HG02973 (cell line): ENCODE measurements around the gene ARHGAP21.
"Not testable (repeated sequence)": the region's sequence is repeated elsewhere in the genome, so short reads cannot be mapped to it uniquely, and the experiment has no call there.

Experiments used
- ATAC-seq: cut with Tn5 transposase; IDR thresholded peaks from one replicate; pipeline ENCODE4 v1.9.1; 2021; ENCODE audit warnings: moderate library complexity; ENCODE audit not compliant: unreplicated experiment

ARHGAP21 gene

DNA sequence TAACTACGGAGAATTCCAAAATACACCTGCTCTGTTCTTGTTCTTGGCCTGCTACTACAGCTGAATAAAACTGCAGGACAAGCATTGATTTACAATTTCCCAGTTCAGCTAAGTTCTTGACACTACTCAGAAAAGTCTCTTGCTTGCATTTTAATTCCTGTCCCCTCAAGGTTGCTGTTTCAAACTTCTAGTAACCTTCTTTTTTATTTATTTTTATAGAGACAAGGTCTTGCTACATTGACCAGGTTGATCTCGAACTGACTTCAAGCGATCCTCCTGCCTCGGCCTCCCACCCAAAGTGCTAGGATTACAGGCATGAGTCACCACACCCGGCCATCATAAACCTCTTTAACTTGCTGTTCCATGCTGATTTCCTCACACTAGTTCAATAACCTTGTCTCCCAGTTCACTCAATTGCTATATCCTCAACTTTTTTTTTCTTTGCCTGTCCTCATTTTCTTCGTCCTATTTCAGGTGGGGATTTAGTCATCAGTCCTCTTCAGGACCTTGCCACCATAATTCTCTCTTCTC lies 79.9 kb downstream of the ARHGAP21 start:
- ATAC-seq: no peak

DNA sequence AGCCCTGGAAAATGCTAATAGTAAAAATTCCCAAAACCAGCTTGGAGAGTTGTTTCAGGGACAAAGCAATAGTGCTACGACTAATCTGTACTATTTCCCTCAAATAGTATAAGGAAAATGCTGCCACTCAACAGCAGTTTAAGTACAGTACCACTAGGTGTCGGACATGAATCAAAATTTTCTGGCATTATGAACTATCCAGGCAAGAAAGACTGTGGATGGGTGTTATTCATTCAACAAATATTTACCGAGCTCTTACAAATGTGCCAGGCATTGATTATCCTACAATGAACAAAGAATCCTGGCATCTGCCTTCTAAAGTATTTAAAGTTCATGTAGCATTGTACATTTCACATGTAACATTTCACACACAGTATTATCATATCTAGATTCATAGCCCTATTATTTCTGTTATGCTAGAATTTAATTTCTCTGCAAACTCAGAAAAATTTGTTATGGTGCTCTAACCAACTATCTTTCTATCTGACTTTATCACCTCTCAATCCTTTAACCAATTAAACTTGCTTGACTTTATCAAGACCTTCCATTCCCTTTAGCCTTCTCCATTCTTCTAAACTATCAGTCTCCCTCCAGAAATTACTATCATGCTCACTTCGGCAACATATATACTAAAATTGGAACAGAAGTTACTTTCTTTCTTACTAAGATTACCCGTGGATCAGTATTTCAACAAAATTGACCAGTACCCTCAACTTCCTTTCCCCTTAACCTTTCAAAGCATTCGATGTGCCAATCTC lies 80.6 kb downstream of the ARHGAP21 start:
- peak; percentile 81 for ATAC-seq

DNA sequence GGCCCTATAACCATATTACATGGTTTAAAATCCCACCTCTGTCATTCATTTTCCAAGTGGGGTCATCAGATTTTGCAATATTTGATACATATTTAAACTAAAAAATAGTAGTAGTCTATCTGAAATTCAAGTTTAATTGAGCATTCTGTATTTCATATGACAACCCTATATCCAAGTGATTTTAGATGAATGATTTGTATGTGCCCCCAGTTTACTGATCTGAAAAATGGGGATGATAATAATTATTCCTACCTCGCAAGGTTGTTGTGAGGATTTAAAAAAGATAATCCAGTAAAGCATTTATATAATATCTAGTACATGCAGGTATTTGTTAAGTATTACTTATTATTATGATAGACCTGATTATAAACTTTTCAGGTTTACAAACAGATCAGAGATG lies 84.6 kb downstream of the ARHGAP21 start:
- ATAC-seq: no peak

DNA sequence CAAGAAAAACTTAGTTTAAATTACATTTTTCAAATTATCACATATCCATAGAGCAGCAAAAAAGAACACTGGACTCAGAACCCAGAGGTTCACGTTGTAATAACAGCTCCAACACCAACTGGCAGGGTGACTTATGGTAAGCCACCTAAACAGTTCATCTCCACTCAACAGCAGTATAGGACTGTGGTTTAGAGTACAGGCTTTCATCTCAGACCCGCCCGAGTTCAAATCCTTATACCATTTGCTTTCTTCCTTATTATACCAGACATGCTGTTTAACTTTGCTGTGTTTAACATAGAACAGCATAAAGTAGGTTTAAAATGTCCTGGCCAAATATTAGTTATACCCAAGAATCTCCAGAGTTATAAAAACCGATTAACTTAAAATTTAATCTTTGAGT lies 97.9 kb downstream of the ARHGAP21 start:
- ATAC-seq: no peak

DNA sequence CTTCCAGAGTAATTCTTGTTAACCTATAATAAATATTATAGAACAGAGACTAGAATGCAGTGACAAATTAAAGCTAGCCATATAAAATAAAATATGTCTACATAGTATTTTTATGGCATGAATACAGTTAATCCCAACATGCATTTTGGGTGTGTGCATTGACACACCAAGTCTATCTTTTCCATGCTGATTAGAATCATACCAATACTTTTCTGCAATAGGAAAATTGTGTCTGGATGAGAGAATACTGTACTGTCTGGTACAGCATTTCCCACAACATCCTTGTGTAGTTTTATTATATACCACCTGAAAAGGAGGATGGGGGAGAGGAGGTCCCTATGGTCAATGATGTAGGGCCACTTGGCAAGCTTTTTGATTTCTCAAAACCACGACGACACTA lies 100.3 kb downstream of the ARHGAP21 start:
- ATAC-seq: no peak

DNA sequence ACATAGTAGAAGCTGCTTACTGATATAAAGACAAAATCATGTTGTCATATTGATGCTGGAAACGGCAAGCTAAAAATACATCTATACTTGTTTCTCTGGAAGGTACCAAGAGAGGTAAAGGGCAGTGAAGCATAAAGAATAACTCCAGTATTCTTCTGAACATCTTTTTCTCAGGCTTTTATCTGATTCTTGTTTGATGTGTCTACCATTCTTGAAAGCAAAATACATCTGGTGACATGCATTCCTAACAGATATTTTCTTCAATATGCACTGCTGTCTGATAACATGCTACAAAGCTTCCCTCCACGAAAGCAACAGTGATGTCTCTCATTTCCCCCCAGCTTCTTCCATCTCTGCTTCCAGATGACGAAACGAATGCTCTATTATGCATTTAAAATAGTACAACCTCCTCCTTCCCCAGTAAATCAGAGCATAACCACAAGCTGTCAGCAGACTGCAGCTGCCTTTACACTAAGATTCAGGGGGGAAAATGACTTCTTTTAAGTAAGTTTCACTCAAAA lies 100.8 kb downstream of the ARHGAP21 start:
- no peak for ATAC-seq

DNA sequence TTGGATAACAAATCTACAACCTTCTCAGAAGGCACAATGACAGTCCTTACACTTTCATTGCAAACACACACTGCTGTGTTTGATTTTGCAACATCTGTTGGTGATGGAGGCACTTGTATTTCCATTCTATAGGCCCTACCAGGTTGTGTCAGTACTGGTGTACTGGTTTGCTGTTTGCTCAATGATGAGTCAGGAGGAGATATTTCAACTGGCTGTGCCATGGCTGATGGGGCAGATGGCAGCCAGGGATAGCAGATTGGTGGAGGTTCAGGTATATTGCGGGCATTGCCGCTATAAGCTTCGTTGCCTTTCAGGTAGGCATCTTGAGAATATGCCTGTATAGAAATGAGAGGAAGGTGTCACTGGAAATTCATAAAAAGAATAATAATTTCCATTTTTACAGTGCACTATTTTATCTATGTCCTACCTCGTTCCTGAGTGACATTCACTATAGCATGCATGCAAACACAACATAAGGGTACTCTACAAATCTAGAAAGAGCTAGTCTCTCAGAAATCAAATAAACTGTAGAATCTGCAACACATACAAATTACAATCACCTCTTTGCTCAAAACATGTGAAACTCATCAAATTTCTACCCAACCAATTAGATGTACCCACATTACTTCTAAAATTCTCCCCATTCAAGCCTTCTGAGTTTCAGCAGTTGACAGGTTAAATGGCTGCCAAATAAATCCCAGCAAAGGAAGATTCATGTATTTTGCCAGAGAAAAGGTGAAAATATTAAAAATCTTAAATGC lies 102.5 kb downstream of the ARHGAP21 start:
- ATAC-seq: not testable (repeated sequence)

DNA sequence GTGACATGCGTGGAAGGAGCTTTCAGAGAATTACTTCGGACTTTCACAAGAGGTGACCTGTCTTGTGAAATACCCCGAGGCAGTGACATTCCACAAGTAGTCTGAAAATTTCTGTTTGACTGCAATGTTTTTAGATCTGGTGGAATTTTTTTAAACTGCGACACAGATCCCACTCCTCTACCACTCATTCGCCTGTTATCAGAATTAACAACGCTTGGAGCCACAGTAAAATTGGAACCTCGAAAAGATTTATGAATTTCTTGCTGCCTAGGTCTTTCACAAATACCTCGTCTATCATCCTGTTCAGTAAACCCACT lies 103.7 kb downstream of the ARHGAP21 start:
- not testable (repeated sequence) for ATAC-seq

DNA sequence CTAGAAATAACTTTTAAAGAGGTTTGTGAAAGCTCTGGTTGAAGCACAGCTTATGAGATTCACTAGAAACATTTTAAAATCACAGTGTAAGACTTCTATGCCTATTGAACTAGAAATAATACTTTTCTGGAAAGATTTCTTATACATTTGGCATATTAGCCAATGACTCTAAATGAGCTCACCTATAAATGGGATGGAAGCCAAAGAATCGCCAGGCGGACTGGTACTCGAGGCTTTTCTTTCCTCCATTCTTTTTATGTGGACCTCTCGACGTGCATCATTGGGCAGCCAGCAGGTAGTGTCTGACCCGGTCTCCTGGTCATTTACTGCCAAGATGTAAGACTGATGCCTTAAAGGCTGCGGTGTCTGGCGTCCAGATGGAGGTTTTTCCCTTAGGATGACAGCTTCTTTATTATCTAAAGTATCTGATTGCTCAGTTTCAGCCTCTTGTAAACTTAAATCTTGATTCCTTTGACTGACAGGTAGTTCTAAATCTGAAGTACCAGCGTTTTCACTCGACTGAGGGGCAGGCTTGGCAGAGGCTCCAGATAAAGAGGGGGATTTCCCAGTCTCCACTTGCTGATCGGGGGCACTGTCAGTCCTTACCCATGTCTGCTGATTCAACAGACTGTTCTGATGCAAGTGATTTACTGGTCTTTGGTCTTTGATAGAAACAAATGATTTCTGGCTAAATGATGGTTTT lies 104.2 kb downstream of the ARHGAP21 start:
- not testable (repeated sequence) for ATAC-seq

DNA sequence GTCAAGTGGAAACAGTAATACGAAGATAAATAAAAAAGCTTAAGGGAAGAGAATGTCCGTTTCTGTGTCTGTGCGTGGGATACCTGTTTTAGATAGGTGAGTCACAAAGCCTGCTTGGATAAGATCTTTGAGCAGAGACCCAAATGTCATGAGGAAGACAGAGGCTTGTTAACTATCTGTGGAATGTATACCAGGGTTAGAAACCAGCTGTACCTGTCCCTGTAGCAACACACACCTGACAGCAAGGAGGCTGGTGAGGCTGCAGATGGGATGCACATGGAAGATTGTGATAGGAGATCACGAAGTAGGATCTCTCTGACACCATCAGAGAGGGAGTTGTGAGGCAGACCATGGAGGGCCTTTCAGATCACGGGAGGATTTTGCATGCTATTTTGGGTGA lies 105.3 kb downstream of the ARHGAP21 start:
- ATAC-seq: no peak

DNA sequence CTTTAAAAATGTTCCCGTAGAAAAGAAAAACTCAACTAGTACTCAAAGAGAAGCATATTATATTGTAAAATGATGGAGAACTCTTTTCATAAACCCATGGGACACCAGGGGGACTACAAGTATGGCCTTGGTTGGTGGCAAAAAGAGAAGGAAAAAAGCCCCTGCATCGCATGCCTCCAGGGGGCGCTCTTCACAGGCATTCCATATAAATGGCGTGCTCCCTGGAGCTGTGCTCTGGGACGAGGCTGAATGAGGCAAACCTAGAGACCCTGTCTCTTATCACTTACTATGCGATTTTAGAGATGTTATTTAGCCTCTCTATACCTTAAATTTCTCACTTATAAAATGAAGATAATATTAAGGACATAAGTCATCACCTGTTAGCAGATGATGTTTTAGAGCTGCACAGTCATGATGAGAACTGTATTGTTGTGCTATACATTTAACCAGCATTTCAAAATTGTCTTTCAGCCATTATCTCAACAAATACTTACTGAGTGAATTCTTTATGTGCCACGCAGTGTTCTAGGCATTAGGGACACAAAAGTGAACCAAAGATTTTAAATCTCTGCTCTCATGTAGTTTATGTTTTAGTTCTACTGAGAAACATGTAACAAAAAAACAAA lies 105.8 kb downstream of the ARHGAP21 start:
- no peak for ATAC-seq

DNA sequence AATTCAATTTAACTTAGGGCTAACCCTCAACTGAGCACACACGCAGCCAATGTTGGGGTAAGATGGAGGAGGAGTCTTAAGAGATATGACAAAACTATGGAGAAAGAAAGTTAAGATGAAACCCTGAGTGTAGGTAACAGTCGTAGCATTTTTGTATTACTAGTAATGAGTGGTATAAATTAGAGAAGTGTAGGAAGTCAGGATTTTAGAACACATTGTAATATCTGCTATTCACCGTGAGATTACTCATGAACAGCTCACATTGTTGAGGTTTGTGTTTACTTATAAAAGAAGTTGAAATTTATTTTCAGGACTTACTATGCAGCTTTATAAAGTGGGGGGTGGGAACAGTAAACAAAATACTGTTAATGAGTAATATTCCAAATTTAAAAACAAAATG lies 107.2 kb downstream of the ARHGAP21 start:
- ATAC-seq: no peak

DNA sequence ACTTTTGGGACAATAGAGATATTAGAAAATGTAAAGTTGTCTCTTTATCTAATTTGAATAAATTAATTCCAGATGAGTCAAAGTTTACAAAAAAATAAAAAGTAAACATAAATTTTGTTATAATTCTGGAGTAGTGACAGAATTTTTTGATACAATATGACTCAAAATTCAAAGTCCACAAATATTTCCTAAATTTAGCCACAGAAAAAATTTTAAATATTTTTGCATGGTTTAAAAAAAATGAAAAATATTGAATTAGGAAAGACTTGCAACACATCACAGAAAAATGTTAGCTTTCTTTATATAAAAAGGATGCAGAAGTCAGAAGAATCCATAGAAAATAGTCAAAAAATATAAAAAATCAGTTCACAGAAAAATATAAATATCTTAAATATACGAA lies 117.7 kb downstream of the ARHGAP21 start:
- no peak for ATAC-seq

DNA sequence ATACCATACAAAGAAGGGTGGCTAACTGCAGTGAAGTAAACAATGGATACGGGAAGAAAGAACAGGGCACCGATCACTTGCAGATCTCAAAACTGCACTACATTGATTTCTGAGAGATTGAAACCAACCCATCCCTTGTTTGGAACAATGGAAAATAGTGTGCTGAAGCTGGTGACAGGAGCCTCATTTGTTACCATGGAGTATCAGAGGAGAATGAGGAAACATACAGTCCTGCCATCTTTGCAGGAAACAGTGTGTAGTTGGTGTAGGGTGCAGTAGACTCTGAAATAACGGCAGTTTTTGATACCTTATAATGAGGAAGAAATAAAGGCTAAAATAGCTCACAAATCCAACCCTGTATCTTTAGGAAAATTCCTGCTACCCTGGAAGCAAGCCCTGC lies 118.5 kb downstream of the ARHGAP21 start:
- no peak for ATAC-seq

DNA sequence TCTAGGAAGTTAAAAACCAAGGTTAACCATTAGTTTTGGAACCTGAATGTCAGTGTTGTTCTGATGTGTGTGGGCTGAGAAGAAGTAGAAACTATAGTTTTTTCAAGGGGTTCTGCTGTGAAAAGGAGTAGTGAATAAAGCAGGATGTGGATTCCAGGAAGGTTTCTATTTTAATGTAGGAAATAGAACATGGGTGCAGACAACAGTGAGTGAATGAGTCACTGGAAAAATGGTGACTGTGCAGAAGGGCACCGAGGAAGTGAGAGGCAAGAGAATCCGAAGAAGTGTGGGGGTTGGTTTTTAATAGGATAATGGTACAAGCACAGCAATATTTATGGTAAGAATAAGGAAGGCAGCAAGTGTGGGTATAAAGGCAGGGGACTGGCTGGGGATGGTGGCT lies 120.4 kb downstream of the ARHGAP21 start:
- ATAC-seq: no peak

DNA sequence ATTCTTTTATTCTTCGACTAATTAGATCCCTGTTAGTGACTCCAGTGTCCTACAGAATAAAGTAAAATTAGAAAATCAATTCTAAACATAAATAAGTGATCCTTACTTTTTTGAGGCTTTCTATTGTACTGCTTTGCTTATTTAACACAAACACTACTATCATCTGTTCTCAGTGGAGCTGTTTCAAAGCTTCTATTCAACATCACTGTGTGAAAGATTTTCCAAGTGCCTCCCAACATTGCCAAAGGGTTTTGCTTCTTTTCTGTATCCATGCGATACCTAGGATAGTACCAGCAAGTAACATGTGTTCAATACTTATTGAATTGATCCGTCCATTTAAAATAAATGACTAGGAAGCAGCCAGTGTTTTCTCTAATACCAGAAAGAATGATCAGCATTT lies 125.7 kb downstream of the ARHGAP21 start:
- no peak for ATAC-seq

DNA sequence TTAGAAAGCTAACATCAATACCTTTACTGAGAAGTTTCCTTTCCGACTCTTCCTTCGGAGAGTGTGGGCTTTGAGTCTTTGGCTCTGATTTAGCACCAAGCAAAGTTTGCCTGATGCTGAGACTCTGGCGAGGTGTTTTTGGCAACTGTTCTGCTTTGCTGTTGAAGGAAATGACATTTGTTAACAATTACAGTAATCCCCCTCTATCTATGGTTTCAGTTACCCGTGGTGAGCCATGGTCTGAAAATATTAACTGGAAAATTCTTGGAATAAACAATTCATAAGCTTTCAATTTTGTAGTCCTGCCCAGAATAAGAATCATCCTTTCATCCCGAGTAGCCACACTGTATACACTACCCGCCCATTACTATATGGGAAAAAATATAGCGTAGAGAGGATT lies 126.3 kb downstream of the ARHGAP21 start:
- no peak for ATAC-seq

DNA sequence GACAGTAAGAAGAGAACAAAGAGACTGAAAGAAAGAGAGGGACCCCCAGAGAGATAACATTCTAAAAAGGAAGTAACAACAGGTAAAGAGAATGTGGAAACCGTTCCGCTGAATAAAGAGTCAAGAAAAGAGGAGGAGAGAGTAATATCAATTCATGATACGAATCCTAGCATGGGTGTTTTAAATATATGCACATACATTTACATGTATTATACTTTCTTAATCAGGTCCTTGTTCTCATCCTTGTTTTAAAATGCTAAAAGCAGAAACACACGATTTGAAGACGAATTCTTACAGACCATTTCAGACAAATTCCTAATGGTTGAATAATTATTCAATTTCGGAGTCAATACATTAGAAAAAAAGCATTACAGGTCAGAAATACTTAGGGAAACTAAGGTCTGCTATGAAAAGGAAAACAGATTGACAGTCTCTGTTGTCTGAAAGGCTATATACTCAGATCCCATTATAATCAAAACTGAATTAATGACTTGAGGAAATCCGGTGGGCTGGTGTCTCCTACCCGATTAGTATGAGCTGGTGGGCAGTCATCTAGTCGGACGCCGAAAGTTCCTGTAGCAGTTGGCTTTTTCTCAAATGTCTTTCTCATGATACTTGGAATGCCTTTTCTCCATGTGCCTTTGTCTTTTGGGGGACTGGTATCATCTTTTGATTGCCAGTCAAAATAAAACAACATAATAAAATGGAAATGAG lies 127.3 kb downstream of the ARHGAP21 start:
- no peak for ATAC-seq

DNA sequence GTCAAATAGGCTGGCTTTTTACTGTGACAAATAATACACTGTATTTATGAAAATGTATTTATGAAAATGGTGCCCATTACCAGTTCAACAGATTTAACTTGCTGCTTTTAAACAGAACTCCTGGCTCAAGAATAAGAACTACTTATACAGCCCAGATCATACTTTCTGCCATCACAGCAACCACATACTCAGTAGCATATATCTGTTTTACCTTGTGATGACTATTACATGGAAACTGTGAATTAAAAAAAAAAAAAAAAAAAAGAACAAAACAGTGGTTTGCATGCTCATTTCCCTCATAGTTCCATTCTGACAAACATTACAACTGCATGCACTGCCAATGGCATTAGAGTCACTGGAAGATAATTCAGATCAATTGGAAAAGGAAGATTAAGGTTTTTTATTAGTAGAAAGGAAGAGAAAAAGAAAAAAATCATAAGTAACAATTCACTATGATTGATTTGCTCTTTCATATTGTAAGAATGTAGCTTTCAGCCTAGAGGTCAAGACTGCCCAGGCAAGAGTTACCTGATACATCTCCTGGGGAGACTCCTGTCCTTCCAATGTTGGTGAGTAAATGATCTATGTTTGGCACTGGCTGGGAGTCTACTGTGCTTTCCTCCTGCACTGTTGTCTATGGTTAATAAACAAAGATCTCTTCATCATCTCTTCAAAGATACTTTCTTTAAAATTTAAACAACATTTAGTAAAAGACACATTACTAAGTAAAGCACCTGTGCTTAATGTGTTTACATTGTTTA lies 132.8 kb downstream of the ARHGAP21 start:
- ATAC-seq: no peak

DNA sequence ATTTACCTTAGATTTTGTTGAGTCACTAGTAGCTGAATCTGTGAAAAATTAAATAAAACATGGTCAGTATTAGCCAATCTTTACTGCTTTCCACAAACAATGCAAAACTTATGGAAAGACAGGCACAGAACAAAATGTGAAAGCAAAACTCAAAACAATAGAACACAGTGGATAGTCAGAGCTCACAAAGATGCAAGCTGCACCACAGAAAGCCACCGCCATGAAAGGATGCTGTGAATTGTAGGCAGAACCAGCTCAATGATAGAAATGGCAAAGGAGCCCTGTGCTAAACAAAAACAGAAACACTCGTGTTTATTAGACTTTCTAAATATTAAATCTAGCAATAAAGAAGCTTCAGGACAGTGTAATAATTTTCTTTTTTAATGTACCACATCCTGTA lies 134.4 kb downstream of the ARHGAP21 start:
- no peak for ATAC-seq
